B cell (primary cell): Measurements from ENCODE around the gene EPHB4. TPM values are rescaled to one million over a fixed set of nuclear protein-coding genes. Genes with fewer than 3 reads are reported as not detected.
"Not testable (repeated sequence)": the region's sequence is repeated elsewhere in the genome, so short reads cannot be mapped to it uniquely, and the experiment has no call there.

Experiments
- ATAC-seq: fragments of 200-7000 bp; cut with Tn5 transposase; one replicate; pipeline ENCODE4 v1.10.0; 2021; ENCODE audit warnings: low read depth, mild to moderate bottlenecking, moderate number of reproducible peaks, moderate library complexity
- CTCF ChIA-PET: fragments of 350-600 bp; sonication (Branson Sonifier 250); formaldehyde crosslinking; loops from one replicate; lab custom pipeline; 2021; ENCODE audit warnings: antibody characterized with exemption, inconsistent platforms; lab: Charles Lee
- POLR2A ChIA-PET: fragments of 350-600 bp; sonication (Branson Sonifier 250); formaldehyde crosslinking; loops from one replicate; lab custom pipeline; 2021; ENCODE audit warnings: antibody characterized with exemption; lab: Charles Lee
- DNase-seq: peaks from one replicate; pipeline ENCODE4 v3.0.0; 2013
- H2AFZ ChIP-seq: 2 replicates; pipeline ENCODE4 v1.6.1; 2012; ENCODE audit warnings: mild to moderate bottlenecking, low read depth, low read length; ENCODE audit not compliant: insufficient read depth, poor library complexity, severe bottlenecking
- H3K27ac ChIP-seq, 2 donors: 1 replicate in 1 of 2; 2 replicates in 1 of 2; pipeline ENCODE4 v1.5.1; 2012 to 2013; ENCODE audit warnings: low read length in 2 of 2, mild to moderate bottlenecking in 2 of 2, moderate library complexity in 1 of 2
- H3K27me3 ChIP-seq, 4 experiments: fragments of 200-600 bp in 1 of 4; sonication (generic) in 1 of 4; replicated peaks in 1 of 4; 1 replicate in 2 of 4; 2 replicates in 2 of 4; pipeline versions ENCODE4 v1.6.1 to v1.7.0; 2013 to 2016; ENCODE audit warnings: low read length in 3 of 4, mild to moderate bottlenecking in 2 of 4, mixed read lengths in 1 of 4, moderate library complexity in 1 of 4; ENCODE audit not compliant: insufficient read depth in 4 of 4, control insufficient read depth in 3 of 4; ENCODE audit errors: control extremely low read depth in 1 of 4
- H3K36me3 ChIP-seq, 2 experiments: replicated peaks in 1 of 2; 1 replicate in 1 of 2; 2 replicates in 1 of 2; pipeline versions ENCODE4 v1.6.1 to v1.7.1; 2013; ENCODE audit warnings: low read length in 1 of 2; ENCODE audit not compliant: insufficient read depth in 2 of 2, control insufficient read depth in 1 of 2; ENCODE audit errors: control extremely low read depth in 1 of 2, extremely low read depth in 1 of 2
- H3K4me1 ChIP-seq, 2 donors: fragments of 200-600 bp in 1 of 2; sonication (generic) in 1 of 2; 1 replicate in 1 of 2; 2 replicates in 1 of 2; pipeline versions ENCODE4 v1.5.1 to v1.6.1; 2013 to 2017; ENCODE audit warnings: low read length in 2 of 2; ENCODE audit not compliant: control insufficient read depth in 2 of 2, insufficient read depth in 2 of 2
- H3K4me2 ChIP-seq: replicated peaks from 2 replicates; pipeline ENCODE3; 2012; ENCODE audit warnings: mild to moderate bottlenecking, low read depth, low read length; ENCODE audit not compliant: poor library complexity, severe bottlenecking
- H3K4me3 ChIP-seq, 5 experiments: fragments of 200-600 bp in 1 of 5; sonication (generic) in 1 of 5; 1 replicate in 3 of 5; 2 replicates in 2 of 5; pipeline versions ENCODE4 v1.5.1 to v1.7.0; 2011 to 2016; ENCODE audit warnings: low read length in 4 of 5, mild to moderate bottlenecking in 4 of 5, low read depth in 2 of 5, control low read depth in 1 of 5, moderate library complexity in 1 of 5; ENCODE audit not compliant: insufficient read depth in 1 of 5; ENCODE audit errors: control extremely low read depth in 1 of 5, extremely low read depth in 1 of 5
- H3K79me2 ChIP-seq: fragments of 200-600 bp; sonication (generic); one replicate; pipeline ENCODE4 v1.6.0; 2016; ENCODE audit warnings: low read length; ENCODE audit not compliant: control insufficient read depth, insufficient read depth
- H3K9ac ChIP-seq: fragments of 200-600 bp; sonication (generic); 2 replicates; pipeline ENCODE4 v1.6.1; 2017; ENCODE audit warnings: mild to moderate bottlenecking, low read length, moderate library complexity
- H3K9me3 ChIP-seq, 3 donors: one replicate each; pipeline versions ENCODE4 v1.6.1 to v1.7.1; 2013; ENCODE audit warnings: low read length in 2 of 3; ENCODE audit not compliant: control insufficient read depth in 2 of 3, insufficient read depth in 1 of 3; ENCODE audit errors: control extremely low read depth in 1 of 3
- H4K20me1 ChIP-seq: 2 replicates; pipeline ENCODE4 v1.6.0; 2012; ENCODE audit warnings: mild to moderate bottlenecking, low read length; ENCODE audit not compliant: insufficient read depth, control insufficient read depth, poor library complexity, severe bottlenecking
- H3K27ac Mint-ChIP-seq: one replicate; pipeline ENCODE4 v1.8.0; 2021; ENCODE audit warnings: mixed read lengths
- H3K27me3 Mint-ChIP-seq: one replicate; pipeline ENCODE4 v1.8.0; 2021; ENCODE audit warnings: mixed read lengths
- H3K4me1 Mint-ChIP-seq: one replicate; pipeline ENCODE4 v1.8.0; 2021; ENCODE audit warnings: mixed read lengths
- H3K4me3 Mint-ChIP-seq: one replicate; pipeline ENCODE4 v1.8.0; 2021; ENCODE audit warnings: mixed read lengths
- H3K9me3 Mint-ChIP-seq: one replicate; pipeline ENCODE4 v1.8.0; 2022; ENCODE audit warnings: mixed read lengths; ENCODE audit not compliant: insufficient read depth
- CTCF ChIP-seq: fragments of 200-600 bp; IDR thresholded peaks from one replicate; pipeline ENCODE4 v1.8.0; 2022; ENCODE audit warnings: antibody characterized with exemption, mild to moderate bottlenecking
- EZH2 ChIP-seq: IDR thresholded peaks from 2 replicates; pipeline ENCODE4 v1.6.1; 2012; ENCODE audit warnings: borderline replicate concordance, low read depth, mild to moderate bottlenecking, moderate library complexity, low read length; ENCODE audit not compliant: insufficient read depth, poor library complexity, severe bottlenecking
- WGBS: methylation state at CpG from one replicate; pipeline ENCODE4 v1.1.5; 2013; ENCODE audit warnings: missing lambda C conversion rate; ENCODE audit not compliant: insufficient coverage; 5-methylcytosine and 5-hydroxymethylcytosine counted together
- intact Hi-C: fragments of 100-400 bp; cut with micrococcal nuclease; formaldehyde crosslinking; loops from one replicate; pipeline ENCODE4 v1.10.0; 2022
- polyA plus RNA-seq: library from polyadenylated mRNA; depleted of rRNA; stranded (reverse); fragments of >200 nt; gene quantifications from 2 replicates; pipeline ENCODE4 v1.2.3, GENCODE V29; 2012
- total RNA-seq, 2 donors: library from RNA; stranded (reverse); fragments of 120-200 nt in 1 of 2; gene quantifications; 1 replicate in 1 of 2; 2 replicates in 1 of 2; pipeline versions ENCODE4 v1.2.3 to v1.2.4, GENCODE V29; 2013 to 2022

EPHB4 gene
- total and polyA plus RNA-seq, 2 donors (not counting 1 experiment from before 2014, with no cell fraction given): 3.9 to 12.0 TPM

DNA sequence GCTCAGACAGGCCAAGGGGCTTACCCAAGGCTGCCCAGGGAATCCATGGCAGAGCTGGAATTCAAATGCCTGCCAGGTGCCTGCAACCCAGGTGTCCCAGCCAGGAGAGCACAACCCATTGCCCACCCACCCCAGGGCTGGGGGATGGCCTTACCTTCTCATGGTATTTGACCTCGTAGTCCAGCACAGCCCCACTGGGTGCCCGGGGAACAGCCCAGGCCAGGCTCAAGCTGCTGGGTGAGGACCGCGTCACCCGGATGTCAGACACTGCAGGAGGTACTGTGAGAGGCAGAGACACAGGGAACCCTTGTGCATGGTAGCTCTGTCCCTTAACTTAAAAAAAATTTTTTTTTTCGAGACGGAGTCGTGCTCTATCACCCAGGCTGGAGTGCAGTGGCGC, 9.0 kb downstream of the EPHB4 start:
- Histone ChIP-seq H4K20me1 (no peaks in the 10 kb centered on the region), H3K36me3 (no peaks in the 10 kb centered on the region), H3K4me2 (no peak overlapping the region), H2AFZ (no peak overlapping the region), H3K9ac (no peak overlapping the region), H3K9me3 (no peaks in the 10 kb centered on the region), H3K4me3 (no peak overlapping the region), H3K27ac (no peak overlapping the region), H3K79me2 (no peaks in the 10 kb centered on the region), H3K27me3 (no peaks in the 10 kb centered on the region), H3K4me1 (no peaks in the 10 kb centered on the region)
- Mint-ChIP-seq H3K27me3 (no peaks in the 10 kb centered on the region), H3K4me1 (no peaks in the 10 kb centered on the region), H3K9me3 (no peaks in the 10 kb centered on the region), H3K4me3 (no peak overlapping the region), H3K27ac (no peak overlapping the region)
- POLR2A ChIA-PET: interaction anchor here (0.6 kb wide), 1 partner anchor 823 kb away, joined by 4 read pairs; no protein-coding TSS in a partner anchor
- 95% methylated on average over 9 of the region's 9 CpGs for WGBS
- CTCF ChIA-PET: interaction anchor here (0.6 to 1.5 kb wide), 2 partner anchors 17 to 181 kb away, joined by 3 to 4 read pairs; no protein-coding TSS in a partner anchor
- intact Hi-C loops: no loop called here
- TF ChIP-seq EZH2: no peak
- no peak for TF ChIP-seq CTCF
- ATAC-seq (no peak), DNase-seq (no peak)

DNA sequence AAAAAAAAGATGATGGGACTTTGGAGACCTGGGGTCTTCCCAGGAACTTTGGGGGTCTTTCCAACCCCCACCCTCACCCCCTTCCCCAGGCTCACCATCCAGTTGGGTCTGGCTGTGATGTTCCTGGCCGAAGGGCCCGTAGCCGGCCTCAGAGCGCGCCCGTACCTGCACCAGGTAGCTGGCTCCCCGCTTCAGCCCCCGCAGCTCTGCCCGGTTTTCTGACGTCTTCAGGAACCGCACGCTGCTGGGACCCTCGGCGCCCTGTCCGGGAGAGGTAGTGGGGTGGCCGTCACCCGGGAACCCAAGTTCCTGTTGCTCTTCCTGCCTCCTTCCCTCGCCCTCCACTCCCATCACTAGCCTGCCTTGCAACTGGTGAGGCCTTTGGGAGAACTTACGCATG, 10.2 kb downstream of the EPHB4 start:
- H3K79me2 ChIP-seq: no peaks in the 10 kb centered on the region
- POLR2A ChIA-PET: no interaction called here
- Mint-ChIP-seq H3K27me3 (no peaks in the 10 kb centered on the region), H3K9me3 (no peaks in the 10 kb centered on the region), H3K27ac (no peak overlapping the region), H3K4me1 (no peaks in the 10 kb centered on the region), H3K4me3 (no peak overlapping the region)
- no peaks in the 10 kb centered on the region for H3K4me1 ChIP-seq
- DNase-seq (no peak), ATAC-seq (no peak)
- TF ChIP-seq EZH2 (no peak), CTCF (no peak)
- over 99% methylated on average over 19 of the region's 19 CpGs for WGBS
- H3K36me3 ChIP-seq: no peaks in the 10 kb centered on the region
- CTCF ChIA-PET: no interaction called here
- H3K4me3 ChIP-seq: no peak overlapping the region
- intact Hi-C loops: no loop called here
- H3K9ac ChIP-seq: no peak overlapping the region
- H3K27me3 ChIP-seq: no peaks in the 10 kb centered on the region
- H3K9me3 ChIP-seq: no peaks in the 10 kb centered on the region
- no peaks in the 10 kb centered on the region for H4K20me1 ChIP-seq
- no peak overlapping the region for H3K27ac ChIP-seq
- H2AFZ ChIP-seq: no peak overlapping the region
- no peak overlapping the region for H3K4me2 ChIP-seq

DNA sequence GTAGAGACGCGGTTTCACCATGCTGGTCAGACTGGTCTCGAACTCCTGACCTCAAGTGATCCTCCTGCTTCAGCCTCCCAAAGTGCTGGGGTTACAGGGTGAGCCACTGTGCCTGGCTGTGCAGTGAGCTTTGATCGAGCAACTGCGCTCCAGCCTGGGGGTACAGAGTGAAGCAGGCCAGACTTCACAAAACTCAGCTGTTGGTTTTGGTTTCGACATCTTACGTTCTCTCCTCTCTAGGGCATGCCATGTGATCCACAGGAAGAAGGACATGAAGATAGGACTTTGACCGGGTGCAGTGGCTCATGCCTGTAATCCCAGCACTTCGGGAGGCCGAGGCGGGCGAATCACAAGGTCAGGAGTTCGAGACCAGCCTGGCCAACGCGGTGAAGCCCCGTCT, 10.8 kb downstream of the EPHB4 start:
- H3K4me2 ChIP-seq, H3K9ac ChIP-seq, H3K4me1 ChIP-seq, ATAC-seq, DNase-seq, H3K9me3 ChIP-seq, H3K4me3 Mint-ChIP-seq, H3K9me3 Mint-ChIP-seq, H3K79me2 ChIP-seq, H3K4me1 Mint-ChIP-seq, H4K20me1 ChIP-seq, H3K27me3 ChIP-seq, CTCF ChIA-PET, H3K27me3 Mint-ChIP-seq, H3K27ac ChIP-seq, H3K36me3 ChIP-seq, H3K4me3 ChIP-seq, intact Hi-C loops, H2AFZ ChIP-seq, H3K27ac Mint-ChIP-seq: not testable (repeated sequence)
- WGBS: 94% methylated on average over 14 of the region's 16 CpGs
- POLR2A ChIA-PET: interaction anchor here (1.0 kb wide), 1 partner anchor 13 kb away, joined by 4 read pairs; no protein-coding TSS in a partner anchor
